Tibial nerve (tissue), 4 donors: ENCODE measurements around the gene ZNF776.
A peak's percentile ranks its signal among the peaks of the same experiment; 100 is the strongest.

Experiments
- CTCF ChIP-seq, 5 experiments: fragments of 200-600 bp in 3 of 5; fragments of 450-650 bp in 2 of 5; sonication (generic) in 3 of 5; IDR thresholded peaks; one replicate each; pipeline ENCODE4 v1.5.1; 2016 to 2019; ENCODE audit warnings: antibody characterized with exemption in 5 of 5, mild to moderate bottlenecking in 3 of 5, moderate library complexity in 2 of 5
- EP300 ChIP-seq, 2 donors: sonication (generic); formaldehyde crosslinking; IDR thresholded peaks; one replicate each; pipeline ENCODE4 v1.6.1; 2017; ENCODE audit warnings: antibody characterized with exemption in 2 of 2, mild to moderate bottlenecking in 1 of 2
- POLR2A ChIP-seq, 2 donors: fragments of 450-650 bp; IDR thresholded peaks; one replicate each; pipeline ENCODE4 v1.6.1; 2017; ENCODE audit warnings: antibody characterized with exemption in 2 of 2, mild to moderate bottlenecking in 2 of 2, moderate library complexity in 2 of 2

DNA sequence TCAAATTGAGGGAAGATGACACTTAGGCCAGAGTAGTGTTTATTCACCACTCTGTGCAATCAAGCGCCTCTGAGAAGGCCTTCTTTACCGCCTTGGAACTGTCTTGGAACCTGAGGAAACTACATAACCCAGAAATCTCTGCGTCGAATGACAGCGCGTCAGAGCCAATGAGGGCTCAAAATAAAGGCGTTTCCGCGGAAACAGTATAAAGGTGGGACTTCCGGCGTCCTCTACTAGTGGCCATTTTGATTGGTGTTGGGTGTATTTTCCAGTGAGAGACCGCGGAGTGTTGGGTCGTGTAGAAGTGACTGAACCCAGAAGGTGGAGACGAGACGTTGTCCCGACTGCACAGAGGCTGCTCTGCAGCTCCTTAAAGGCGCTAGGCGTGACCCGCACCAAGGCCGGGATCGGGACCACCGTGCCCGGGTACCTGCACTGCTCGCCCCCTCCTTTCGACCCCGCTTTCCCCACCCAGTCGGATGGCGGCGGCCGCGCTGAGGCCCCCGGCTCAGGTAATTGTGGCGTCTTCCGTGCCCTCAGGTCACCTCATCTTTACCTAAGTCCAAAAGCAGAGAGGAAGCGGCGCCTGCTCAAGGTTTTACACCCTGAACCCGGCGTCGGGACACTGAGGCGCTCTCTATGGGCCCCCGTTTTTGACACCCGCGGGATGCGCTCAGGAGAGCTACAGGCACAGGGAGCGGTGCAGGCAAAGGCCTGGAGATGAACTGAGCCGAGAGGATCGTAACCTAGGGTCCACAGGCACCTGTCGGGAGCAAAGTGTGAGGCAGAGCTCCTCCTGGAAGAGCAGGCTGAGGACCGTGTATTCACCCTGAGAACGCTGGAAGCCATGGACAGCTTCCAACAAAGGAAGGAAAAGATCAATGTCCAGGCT is at the start of gene ZNF776:
- TF ChIP-seq CTCF (IDR thresholded peaks at IDR 0.05): peak in 1 of 5 experiments; percentile 20
- no peak for TF ChIP-seq POLR2A (IDR thresholded peaks at IDR 0.05)
- TF ChIP-seq EP300 (IDR thresholded peaks at IDR 0.05): peak in 1 of 2 donors; percentile 69
